Stimulated activated CD8-positive, alpha-beta memory T cell treated with anti-CD3 and anti-CD28 coated beads, Interleukin-15, amount 100 ng/mL, for 48 hours (primary cell): ENCODE results near the gene PRICKLE1.

Experiments
- DNase-seq, 2 donors: peaks; one replicate each; pipeline ENCODE4 v3.0.0-alpha.2; 2020; ENCODE audit warnings: low read depth in 2 of 2

Gene PRICKLE1

GRCh38 chr12:42492267-42492666 lies 97.3 kb downstream of the PRICKLE1 start:
- no peak for DNase-seq

GRCh38 chr12:42490261-42490842 lies 99.2 kb downstream of the PRICKLE1 start:
- no peak for DNase-seq

GRCh38 chr12:42486407-42486806 lies 103.1 kb downstream of the PRICKLE1 start:
- no peak for DNase-seq

GRCh38 chr12:42485823-42486222 lies 103.7 kb downstream of the PRICKLE1 start:
- no peak for DNase-seq

- no peak for DNase-seq
These were observed 104.5 kb downstream of the PRICKLE1 start for GRCh38 chr12:42484996-42485395.

- no peak for DNase-seq
These were observed 106.1 kb downstream of the PRICKLE1 start for GRCh38 chr12:42483521-42483790.

GRCh38 chr12:42482748-42483520 lies 106.6 kb downstream of the PRICKLE1 start:
- DNase-seq: peak; percentile 38 to 42

- no peak for DNase-seq
These were observed 107.4 kb downstream of the PRICKLE1 start for GRCh38 chr12:42482041-42482747.

GRCh38 chr12:42481368-42481767 lies 108.2 kb downstream of the PRICKLE1 start:
- no peak for DNase-seq

GRCh38 chr12:42477941-42478340 lies 111.6 kb downstream of the PRICKLE1 start:
- DNase-seq: no peak

GRCh38 chr12:42475106-42475505 lies 114.4 kb downstream of the PRICKLE1 start:
- no peak for DNase-seq

GRCh38 chr12:42474391-42474790 lies 115.2 kb downstream of the PRICKLE1 start:
- DNase-seq: no peak

- no peak for DNase-seq
These were observed 116.0 kb downstream of the PRICKLE1 start for GRCh38 chr12:42473561-42473960.

GRCh38 chr12:42473130-42473529 lies 116.4 kb downstream of the PRICKLE1 start:
- DNase-seq: no peak

GRCh38 chr12:42472376-42472775 lies 117.2 kb downstream of the PRICKLE1 start:
- no peak for DNase-seq

- DNase-seq: no peak
These were observed 120.0 kb downstream of the PRICKLE1 start for GRCh38 chr12:42469355-42470175.

GRCh38 chr12:42468921-42469320 lies 120.6 kb downstream of the PRICKLE1 start:
- DNase-seq: no peak

GRCh38 chr12:42468341-42468821 lies 121.2 kb downstream of the PRICKLE1 start:
- DNase-seq: no peak

GRCh38 chr12:42463671-42464070 lies 125.9 kb downstream of the PRICKLE1 start:
- DNase-seq: no peak

- no peak for DNase-seq
These were observed 127.1 kb downstream of the PRICKLE1 start for GRCh38 chr12:42462486-42462885.

GRCh38 chr12:42459336-42459847 lies 130.2 kb downstream of the PRICKLE1 start:
- DNase-seq: no peak

- DNase-seq: no peak
These were observed 131.0 kb downstream of the PRICKLE1 start for GRCh38 chr12:42458575-42458974.
